IMR-90 (cell line): ENCODE measurements around the gene ACHE. TPM values are rescaled to one million over a fixed set of nuclear protein-coding genes. Genes with fewer than 3 reads are reported as not detected.

Experiments used
- CEBPB ChIP-seq: IDR thresholded peaks from 2 replicates; pipeline ENCODE4 v1.6.1; 2012; ENCODE audit warnings: low read depth, low read length, improper control_type of control experiment
- MAFK ChIP-seq: IDR thresholded peaks from 2 replicates; pipeline ENCODE4 v1.6.1; 2012; ENCODE audit warnings: low read depth, low read length, improper control_type of control experiment
- MAZ ChIP-seq: IDR thresholded peaks from 2 replicates; pipeline ENCODE4 v1.6.1; 2012; ENCODE audit warnings: low read depth, mild to moderate bottlenecking, low read length, improper control_type of control experiment, moderate library complexity, borderline replicate concordance
- polyA plus RNA-seq, 3 experiments: library from polyadenylated mRNA; depleted of rRNA; stranded (reverse); fragments of >200 nt; gene quantifications; 2 replicates each; pipeline ENCODE4 v1.2.3, GENCODE V29; 2012; ENCODE audit warnings: low replicate concordance in 1 of 3
- total RNA-seq: library from RNA; depleted of rRNA; stranded (reverse); fragments of >200 nt; gene quantifications from 2 replicates; pipeline ENCODE4 v1.2.3, GENCODE V29; 2012

The ACHE gene
- total and polyA plus RNA-seq, 2 of the 4 experiments (the other 2 are of a cell fraction): 0.41 TPM; not detected in 1

DNA sequence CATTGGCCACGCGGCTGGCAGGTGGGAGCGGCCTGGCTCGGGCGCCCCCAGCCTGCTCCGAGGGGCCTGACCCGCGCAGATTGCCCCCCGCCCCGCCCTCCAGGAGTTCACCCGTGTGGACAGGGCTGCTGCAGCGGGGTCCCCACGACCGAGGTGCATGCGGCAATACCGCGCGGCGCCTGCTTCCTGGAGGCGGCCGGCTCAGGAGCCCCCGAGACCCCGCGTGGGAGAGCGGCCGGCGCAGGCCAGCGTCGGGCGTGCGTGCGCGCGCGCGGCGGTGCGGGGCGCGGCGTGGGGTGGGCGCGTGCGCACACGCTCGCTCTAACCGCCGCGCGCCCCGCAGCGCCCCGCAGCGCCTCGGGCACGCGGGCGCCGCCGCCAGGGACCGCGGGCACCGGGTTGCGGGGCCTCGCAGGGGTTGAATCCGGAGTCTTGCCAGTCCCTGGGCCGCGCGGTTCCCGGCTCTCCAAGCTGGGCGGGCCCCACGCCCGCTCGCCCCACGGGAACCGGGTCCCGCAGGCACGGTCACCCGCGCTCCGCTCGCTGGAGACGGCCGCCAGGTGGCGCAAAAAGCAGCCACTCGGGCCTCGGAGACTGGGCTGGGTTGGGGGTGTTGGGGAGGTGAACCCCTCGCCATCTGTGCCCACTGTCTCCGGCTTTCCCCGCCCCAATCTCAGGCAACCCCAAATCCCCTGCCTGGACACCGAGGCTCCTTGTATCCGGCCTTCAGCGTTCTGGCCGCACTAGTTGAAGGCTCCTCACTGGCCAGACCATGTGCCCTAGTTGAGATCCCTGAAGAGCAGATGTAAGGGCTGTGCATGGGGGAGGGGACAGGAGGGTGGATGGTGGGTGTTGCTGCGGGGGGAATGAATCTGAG is 1.3 kb upstream of the ACHE start (continued):
- no peak for TF ChIP-seq MAZ
- no peak for TF ChIP-seq MAFK
- TF ChIP-seq CEBPB: no peak
